Choroid plexus epithelial cell (primary cell): ENCODE measurements around the gene TBL3.

Source experiments
- DNase-seq: peaks from one replicate; pipeline ENCODE4 v3.0.0-alpha.2; 2010; ENCODE audit warnings: low read depth
- H3K4me3 ChIP-seq: 2 replicates; pipeline ENCODE4 v1.5.1; 2011; ENCODE audit warnings: low read depth, mild to moderate bottlenecking, control low read depth, low read length, moderate library complexity
- CTCF ChIP-seq: conservative IDR thresholded peaks from 2 replicates; pipeline ENCODE4 v1.5.1; 2011; ENCODE audit warnings: low read depth, mild to moderate bottlenecking, control low read depth, inconsistent platforms, low read length, moderate library complexity

TBL3 gene

GRCh38 chr16:1991948-1992703, 20.3 kb downstream of the TBL3 start:
- TF ChIP-seq CTCF, result no peak
- H3K4me3 ChIP-seq, result peak overlapping the region; percentile 40
- peak; percentile 95 for DNase-seq

DNA sequence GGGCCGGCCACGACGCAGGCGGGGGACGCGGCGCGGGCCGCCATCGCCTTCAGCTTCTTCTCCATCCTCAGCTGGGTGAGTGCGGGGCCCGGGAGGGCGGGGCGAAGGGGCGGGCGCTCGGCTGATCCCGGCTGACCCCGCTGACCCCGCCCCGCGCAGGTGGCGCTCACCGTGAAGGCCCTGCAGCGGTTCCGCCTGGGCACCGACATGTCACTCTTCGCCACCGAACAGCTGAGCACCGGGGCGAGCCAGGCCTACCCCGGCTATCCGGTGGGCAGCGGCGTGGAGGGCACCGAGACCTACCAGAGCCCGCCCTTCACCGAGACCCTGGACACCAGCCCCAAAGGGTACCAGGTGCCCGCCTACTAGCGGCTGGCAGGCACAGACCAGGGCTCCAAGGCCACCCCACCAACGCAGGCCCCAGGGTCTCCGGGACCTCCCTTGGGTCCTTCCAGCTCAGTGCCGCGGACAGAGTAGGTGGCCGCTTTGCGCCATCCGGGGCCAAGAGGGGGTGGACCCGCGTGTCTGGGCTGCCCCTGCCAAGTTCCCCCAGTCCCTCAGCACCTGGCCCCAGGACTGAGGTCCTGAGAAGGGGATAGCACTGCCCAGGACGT, 21.0 kb downstream of the TBL3 start:
- H3K4me3 ChIP-seq, result no peak overlapping the region

DNA sequence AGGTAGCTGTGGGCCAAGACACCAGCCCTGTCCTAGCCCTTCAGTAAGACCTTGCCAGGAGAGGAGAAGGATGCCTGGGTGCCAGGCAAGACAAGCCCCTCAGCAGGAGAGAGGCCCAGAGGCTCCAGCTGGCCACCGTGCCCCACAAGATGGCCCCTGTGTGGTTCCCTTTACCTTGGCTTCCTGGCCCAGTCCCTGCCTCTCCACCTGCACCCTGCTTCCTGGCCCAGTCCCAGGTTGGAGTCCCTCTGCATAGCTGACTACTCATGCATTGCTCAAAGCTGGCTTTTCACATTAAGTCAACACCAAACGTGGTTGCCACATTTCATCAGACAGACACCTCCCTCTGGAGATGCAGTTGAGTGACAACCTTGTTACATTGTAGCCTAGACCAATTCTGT, 21.9 kb downstream of the TBL3 start:
- no peak for TF ChIP-seq CTCF
- H3K4me3 ChIP-seq, result no peak overlapping the region
- DNase-seq, result peak; percentile 43

More for the DNA sequence above, 21.0 kb downstream of the TBL3 start:
- DNase-seq, result no peak
- TF ChIP-seq CTCF, result no peak

- TF ChIP-seq CTCF, result no peak
- no peak overlapping the region for H3K4me3 ChIP-seq
- no peak for DNase-seq
These were observed 25.9 kb downstream of the TBL3 start for GRCh38 chr16:1997494-1998359.

- H3K4me3 ChIP-seq, result no peak overlapping the region
- no peak for DNase-seq
- no peak for TF ChIP-seq CTCF
These were observed 26.5 kb downstream of the TBL3 start for GRCh38 chr16:1998360-1998835.

- no peak for TF ChIP-seq CTCF
- H3K4me3 ChIP-seq, result no peak overlapping the region
- no peak for DNase-seq
These were observed 27.3 kb downstream of the TBL3 start for GRCh38 chr16:1998852-1999801.
